ENCODE results near the gene UBE2S. TPM values are rescaled to one million over a fixed set of nuclear protein-coding genes. Genes with fewer than 3 reads are reported as not detected.
A peak's percentile ranks its signal among the peaks of the same experiment; 100 is the strongest.

UBE2S gene
- total and polyA plus RNA-seq, 10 of the 15 experiments (the other 5 are each of a cell fraction or from before 2014, with no cell fraction given), result 2.3 to 640 (median 127) TPM

DNA sequence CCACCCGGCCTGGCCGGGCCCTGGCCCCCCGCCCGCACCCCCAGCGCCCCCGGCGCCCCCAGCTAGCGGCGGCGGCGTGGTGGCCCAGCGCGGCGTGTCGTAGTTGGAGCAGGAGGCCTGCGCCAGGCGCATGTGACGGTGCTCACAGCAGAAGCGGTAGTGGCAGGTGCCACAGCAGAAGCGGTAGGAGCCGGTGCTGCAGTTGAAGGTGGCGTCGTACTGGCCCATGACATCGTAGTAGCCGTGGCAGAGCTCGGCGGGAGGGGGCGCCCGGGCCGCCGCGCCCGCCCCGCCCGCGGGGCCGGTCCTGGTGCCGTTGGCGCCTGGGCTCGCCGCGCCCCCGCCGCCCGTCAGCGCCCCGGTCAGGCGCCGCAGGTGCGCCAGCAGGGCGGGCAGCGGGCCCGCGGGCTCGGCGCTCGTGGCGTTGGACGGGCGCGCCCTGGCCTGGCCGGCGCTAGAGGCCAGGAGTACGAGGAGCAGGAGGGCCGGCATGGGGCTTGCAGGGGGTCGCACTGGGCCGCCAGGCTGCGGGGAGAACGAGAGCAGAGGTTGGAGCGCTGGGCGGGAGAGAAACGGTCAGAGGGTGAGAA, 34.9 kb upstream of the UBE2S start:
- H3K27me3 ChIP-seq (replicated peaks in 1 of 2; ENCODE audit: control insufficient read depth in 2 of 2, insufficient read depth in 2 of 2, low read length in 1 of 2), result peaks cover 0 to 1% of the 10 kb centered on the region in 2 experiments; a peak in 2 of 4 replicates
- ChIA-PET POLR2A (no interaction called here), RAD21 (ENCODE audit: unreplicated experiment) (no interaction called here), SMC1A (ENCODE audit: uncharacterized antibody, unreplicated experiment) (no interaction called here), CTCF (no interaction called here)
- ATAC-seq (no peak), DNase-seq (ENCODE audit: low read depth, low spot score) (no peak), FAIRE-seq (no peak)
- in situ Hi-C loops (cut with MboI) (no loop called here), intact Hi-C loops (cut with micrococcal nuclease; ENCODE audit: unreplicated experiment) (no loop called here)
- no peak overlapping the region for H2AFZ ChIP-seq (ENCODE audit: control insufficient read depth, low read depth, low read length)
- H3K4me1 ChIP-seq (ENCODE audit: control insufficient read depth, insufficient read depth, low read length), result no peaks in the 10 kb centered on the region
- H3K36me3 ChIP-seq (ENCODE audit: control insufficient read depth in 2 of 2, insufficient read depth in 2 of 2, low read length in 1 of 2), result no peaks in the 10 kb centered on the region
- H3K9me3 ChIP-seq (replicated peaks; ENCODE audit: control insufficient read depth, insufficient read depth, low read length), result no peaks in the 10 kb centered on the region
- 10% methylated on average over 29 of the region's 72 CpGs for WGBS (ENCODE audit: insufficient coverage, insufficient replicate concordance, low lambda C conversion rate, missing lambda C conversion rate)
- H3K27ac ChIP-seq (ENCODE audit: control insufficient read depth, insufficient read depth), result no peak overlapping the region
- no peak overlapping the region for H3K9ac ChIP-seq (ENCODE audit: control insufficient read depth, insufficient read depth, low read length)
- no peak overlapping the region for H3K4me2 ChIP-seq (ENCODE audit: control insufficient read depth, insufficient read depth)
- H3K4me3 ChIP-seq, result no peak overlapping the region
- TF ChIP-seq MTA3 (IDR thresholded peaks at IDR 0.05; ENCODE audit: borderline replicate concordance, low read length), result no peak
- TF ChIP-seq HDAC6 (IDR thresholded peaks at IDR 0.05; ENCODE audit: unreplicated experiment), result peak; percentile 5
- no TSS peak for BruUV-seq (replicated peaks)
- H3K79me2 ChIP-seq (ENCODE audit: control insufficient read depth, insufficient read depth, low read length), result no peaks in the 10 kb centered on the region
- no peaks in the 10 kb centered on the region for H4K20me1 ChIP-seq (ENCODE audit: control insufficient read depth, insufficient read depth)

DNA sequence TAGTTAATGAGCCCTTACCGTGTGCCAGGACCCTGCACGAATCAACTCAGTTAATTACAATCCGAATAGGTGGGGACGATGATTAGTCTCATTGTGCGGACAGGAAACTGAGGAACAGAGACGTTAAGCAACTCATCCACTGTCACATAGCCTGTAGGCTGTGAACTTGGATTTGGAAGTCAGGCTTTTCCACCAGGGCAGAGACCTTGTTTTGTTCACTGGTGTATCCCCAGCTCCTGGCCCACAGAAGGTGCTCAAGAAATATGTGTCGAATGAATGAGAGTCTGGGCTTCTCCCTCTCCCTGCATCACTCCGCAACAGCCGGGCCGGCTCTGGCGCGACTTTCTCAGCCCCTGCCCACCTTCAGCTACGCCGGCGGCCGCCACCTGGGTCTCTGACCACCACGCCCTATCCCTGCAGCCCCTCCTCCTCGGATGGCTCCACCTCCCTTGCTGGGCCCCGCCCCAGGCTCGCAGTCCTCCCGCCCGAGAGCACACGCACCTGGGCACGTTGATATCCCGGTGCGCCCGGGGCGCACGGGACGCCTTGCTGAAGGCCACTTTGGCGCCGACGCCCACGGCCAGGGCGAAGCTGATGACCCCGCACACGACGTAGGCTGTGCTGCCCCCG, 34.2 kb upstream of the UBE2S start:
- DNase-seq (ENCODE audit: low read depth, low spot score), result no peak
- in situ Hi-C loops (cut with MboI) (no loop called here), intact Hi-C loops (cut with micrococcal nuclease; ENCODE audit: unreplicated experiment) (no loop called here)
- Histone ChIP-seq H4K20me1 (ENCODE audit: control insufficient read depth, insufficient read depth) (no peaks in the 10 kb centered on the region), H2AFZ (ENCODE audit: control insufficient read depth, low read depth, low read length) (no peak overlapping the region), H3K4me2 (ENCODE audit: control insufficient read depth, insufficient read depth) (no peak overlapping the region), H3K79me2 (ENCODE audit: control insufficient read depth, insufficient read depth, low read length) (no peaks in the 10 kb centered on the region), H3K9me3 (replicated peaks; ENCODE audit: control insufficient read depth, insufficient read depth, low read length) (no peaks in the 10 kb centered on the region), H3K9ac (ENCODE audit: control insufficient read depth, insufficient read depth, low read length) (no peak overlapping the region), H3K4me3 (no peak overlapping the region), H3K27me3 (replicated peaks in 1 of 2; ENCODE audit: control insufficient read depth in 2 of 2, insufficient read depth in 2 of 2, low read length in 1 of 2) (peaks cover 0 to 1% of the 10 kb centered on the region in 2 experiments; a peak in 2 of 4 replicates), H3K27ac (ENCODE audit: control insufficient read depth, insufficient read depth) (no peak overlapping the region), H3K36me3 (ENCODE audit: control insufficient read depth in 2 of 2, insufficient read depth in 2 of 2, low read length in 1 of 2) (no peaks in the 10 kb centered on the region), H3K4me1 (ENCODE audit: control insufficient read depth, insufficient read depth, low read length) (no peaks in the 10 kb centered on the region)
- ChIA-PET SMC1A (ENCODE audit: uncharacterized antibody, unreplicated experiment) (no interaction called here), POLR2A (no interaction called here), RAD21 (ENCODE audit: unreplicated experiment) (no interaction called here), CTCF (no interaction called here)
- no peak for ATAC-seq
- no TSS peak for BruUV-seq (replicated peaks)
- peak; percentile 71 for TF ChIP-seq HDAC6 (IDR thresholded peaks at IDR 0.05; ENCODE audit: unreplicated experiment)
- TF ChIP-seq, protein P1, sequence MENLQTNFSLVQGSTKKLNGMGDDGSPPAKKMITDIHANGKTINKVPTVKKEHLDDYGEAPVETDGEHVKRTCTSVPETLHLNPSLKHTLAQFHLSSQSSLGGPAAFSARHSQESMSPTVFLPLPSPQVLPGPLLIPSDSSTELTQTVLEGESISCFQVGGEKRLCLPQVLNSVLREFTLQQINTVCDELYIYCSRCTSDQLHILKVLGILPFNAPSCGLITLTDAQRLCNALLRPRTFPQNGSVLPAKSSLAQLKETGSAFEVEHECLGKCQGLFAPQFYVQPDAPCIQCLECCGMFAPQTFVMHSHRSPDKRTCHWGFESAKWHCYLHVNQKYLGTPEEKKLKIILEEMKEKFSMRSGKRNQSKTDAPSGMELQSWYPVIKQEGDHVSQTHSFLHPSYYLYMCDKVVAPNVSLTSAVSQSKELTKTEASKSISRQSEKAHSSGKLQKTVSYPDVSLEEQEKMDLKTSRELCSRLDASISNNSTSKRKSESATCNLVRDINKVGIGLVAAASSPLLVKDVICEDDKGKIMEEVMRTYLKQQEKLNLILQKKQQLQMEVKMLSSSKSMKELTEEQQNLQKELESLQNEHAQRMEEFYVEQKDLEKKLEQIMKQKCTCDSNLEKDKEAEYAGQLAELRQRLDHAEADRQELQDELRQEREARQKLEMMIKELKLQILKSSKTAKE (IDR thresholded peaks at IDR 0.05; ENCODE audit: low read depth, poor library complexity, severe bottlenecking), result no peak
- TF ChIP-seq ZNF24 (IDR thresholded peaks at IDR 0.05), result no peak
- no peak for TF ChIP-seq MYB (IDR thresholded peaks at IDR 0.05; ENCODE audit: borderline replicate concordance, low read depth, low read length)
- TF ChIP-seq, protein P2, sequence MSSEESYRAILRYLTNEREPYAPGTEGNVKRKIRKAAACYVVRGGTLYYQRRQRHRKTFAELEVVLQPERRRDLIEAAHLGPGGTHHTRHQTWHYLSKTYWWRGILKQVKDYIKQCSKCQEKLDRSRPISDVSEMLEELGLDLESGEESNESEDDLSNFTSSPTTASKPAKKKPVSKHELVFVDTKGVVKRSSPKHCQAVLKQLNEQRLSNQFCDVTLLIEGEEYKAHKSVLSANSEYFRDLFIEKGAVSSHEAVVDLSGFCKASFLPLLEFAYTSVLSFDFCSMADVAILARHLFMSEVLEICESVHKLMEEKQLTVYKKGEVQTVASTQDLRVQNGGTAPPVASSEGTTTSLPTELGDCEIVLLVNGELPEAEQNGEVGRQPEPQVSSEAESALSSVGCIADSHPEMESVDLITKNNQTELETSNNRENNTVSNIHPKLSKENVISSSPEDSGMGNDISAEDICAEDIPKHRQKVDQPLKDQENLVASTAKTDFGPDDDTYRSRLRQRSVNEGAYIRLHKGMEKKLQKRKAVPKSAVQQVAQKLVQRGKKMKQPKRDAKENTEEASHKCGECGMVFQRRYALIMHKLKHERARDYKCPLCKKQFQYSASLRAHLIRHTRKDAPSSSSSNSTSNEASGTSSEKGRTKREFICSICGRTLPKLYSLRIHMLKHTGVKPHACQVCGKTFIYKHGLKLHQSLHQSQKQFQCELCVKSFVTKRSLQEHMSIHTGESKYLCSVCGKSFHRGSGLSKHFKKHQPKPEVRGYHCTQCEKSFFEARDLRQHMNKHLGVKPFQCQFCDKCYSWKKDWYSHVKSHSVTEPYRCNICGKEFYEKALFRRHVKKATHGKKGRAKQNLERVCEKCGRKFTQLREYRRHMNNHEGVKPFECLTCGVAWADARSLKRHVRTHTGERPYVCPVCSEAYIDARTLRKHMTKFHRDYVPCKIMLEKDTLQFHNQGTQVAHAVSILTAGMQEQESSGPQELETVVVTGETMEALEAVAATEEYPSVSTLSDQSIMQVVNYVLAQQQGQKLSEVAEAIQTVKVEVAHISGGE (CRISPR knock-in tag; IDR thresholded peaks at IDR 0.05), result no peak
- TF ChIP-seq ZNF622 (IDR thresholded peaks at IDR 0.05), result no peak
- no peak for TF ChIP-seq WRNIP1 (IDR thresholded peaks at IDR 0.05; ENCODE audit: borderline replicate concordance, low read depth, low read length)
- no peak for FAIRE-seq
- 3% methylated on average over 29 of the region's 39 CpGs for WGBS (ENCODE audit: insufficient coverage, insufficient replicate concordance, low lambda C conversion rate, missing lambda C conversion rate)
